DMS53 treated with DMSO at 0.1 percent for 48 hours (cell line): Measurements from ENCODE around the gene HMGN4.
A peak's percentile ranks its signal among the peaks of the same experiment; 100 is the strongest.
"Not testable (repeated sequence)": the region's sequence is repeated elsewhere in the genome, so short reads cannot be mapped to it uniquely, and the experiment has no call there.

ENCODE experiments used
- DNase-seq: peaks from one replicate; lab custom pipeline; 2025; ENCODE audit not compliant: unreplicated experiment; lab: John Stamatoyannopoulos, UW

The HMGN4 gene

DNA sequence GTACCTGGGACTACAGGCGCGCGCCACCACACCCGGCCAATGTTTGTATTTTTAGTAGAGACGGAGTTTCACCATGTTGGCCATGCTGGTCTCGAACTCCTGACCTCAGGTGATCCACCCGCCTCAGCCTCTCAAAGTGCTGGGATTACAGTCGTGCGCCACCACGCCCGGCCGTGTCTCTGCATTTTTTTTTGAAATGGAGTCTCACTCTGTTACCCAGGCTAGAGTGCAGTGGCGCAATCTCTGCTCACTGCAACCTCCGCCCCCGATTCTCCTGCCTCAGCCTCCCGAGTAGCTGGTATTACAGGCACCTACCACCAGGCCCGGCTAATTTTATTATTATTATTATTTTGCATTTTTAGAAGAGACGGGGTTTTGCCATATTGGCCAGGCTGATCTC lies 9.2 kb downstream of the HMGN4 start:
- DNase-seq, result not testable (repeated sequence)

DNA sequence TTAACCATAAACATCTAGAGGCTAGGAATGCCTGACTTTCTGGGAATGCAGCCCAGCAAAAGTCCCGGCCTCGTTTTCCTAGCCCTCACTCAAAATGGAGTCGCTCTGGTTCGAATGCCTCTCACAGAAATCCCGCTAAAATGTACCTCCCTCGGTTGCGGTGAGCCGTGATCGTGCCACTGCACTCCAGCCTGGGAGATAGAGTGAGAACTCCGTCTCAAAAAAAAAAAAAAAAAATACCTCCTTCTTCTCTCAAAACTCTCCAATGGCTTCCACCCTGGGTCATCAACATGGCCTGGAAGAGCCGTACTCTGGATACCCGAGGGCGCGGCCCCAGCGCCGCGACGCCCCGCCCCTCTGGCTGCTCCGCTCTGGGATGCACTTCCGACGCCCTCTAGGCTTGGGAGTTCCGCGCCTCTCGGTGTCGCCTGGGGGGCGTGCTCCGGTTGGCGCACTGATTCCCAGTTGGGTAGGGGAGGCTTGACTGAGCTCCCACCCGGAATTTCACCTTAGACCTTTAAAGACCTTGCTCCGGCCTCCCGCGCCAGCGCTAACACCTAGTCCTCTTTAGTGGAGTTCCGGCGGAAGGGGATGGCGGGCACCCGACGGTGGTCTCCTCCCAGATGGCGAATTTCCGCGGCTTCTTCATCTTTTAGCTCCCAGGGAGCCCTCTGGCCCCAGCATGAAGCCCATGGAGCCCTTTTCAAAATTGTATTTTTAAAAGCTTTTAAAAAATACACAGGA lies 12.3 kb downstream of the HMGN4 start:
- peak; percentile 64 for DNase-seq

DNA sequence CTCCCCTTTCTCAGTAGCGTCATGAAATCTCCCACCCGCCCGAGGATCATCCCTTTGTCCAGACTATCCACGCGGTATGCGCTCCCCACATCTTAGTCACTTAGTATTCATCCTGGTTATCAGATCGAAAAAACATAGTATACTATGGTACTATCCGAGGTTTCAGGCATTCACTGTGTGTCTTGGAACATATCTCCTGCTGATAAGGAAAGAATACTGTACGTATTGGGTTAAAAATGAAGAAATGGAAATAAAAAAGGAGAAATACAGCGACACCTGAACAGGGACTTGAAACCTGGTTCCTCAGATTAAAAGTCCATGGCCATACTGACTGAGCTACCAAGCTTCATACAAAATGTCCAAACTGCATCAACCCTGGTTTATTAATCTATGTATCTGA lies 14.0 kb downstream of the HMGN4 start:
- no peak for DNase-seq

DNA sequence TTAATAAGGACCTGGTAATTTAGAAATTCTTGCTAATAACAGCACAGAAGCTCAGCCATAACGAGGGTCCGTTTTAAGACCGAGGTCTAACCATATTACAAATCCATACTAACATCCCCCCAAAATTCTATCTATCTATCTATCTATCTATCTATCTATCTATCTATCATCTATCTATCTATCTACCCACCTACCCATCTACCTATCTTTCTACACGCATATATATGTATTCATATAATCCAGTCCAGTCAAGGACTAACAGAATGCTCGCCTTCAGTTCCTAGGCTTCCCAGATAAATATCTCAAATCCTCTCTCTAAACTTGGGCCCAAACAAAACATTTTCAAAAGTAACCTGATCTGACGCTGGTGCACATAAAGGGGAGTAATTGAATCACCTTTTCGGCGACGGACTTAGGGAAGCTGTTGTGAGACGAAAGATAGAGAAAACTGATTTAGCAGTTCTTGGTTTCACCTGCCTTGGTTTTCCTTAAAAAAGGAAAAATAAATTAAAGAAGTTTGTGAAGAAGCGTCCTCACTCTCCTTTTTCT lies 14.5 kb downstream of the HMGN4 start:
- peak; percentile 56 for DNase-seq

DNA sequence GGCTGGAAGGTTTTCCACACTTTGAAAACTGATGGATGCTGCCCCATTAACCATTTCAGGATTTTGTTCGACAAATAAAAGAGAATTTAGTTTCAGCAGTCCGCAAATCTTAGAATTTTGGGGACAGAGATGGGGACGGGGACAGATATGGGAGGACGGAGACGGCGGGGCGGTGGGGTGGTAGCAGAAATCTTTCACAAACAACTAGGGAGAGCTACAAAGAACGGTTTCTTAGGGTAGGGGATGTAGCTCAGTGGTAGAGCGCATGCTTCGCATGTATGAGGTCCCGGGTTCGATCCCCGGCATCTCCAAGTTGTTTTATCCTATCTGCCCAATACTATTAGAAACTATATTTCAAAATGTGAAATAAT lies 15.1 kb downstream of the HMGN4 start:
- DNase-seq, result peak; percentile 63

DNA sequence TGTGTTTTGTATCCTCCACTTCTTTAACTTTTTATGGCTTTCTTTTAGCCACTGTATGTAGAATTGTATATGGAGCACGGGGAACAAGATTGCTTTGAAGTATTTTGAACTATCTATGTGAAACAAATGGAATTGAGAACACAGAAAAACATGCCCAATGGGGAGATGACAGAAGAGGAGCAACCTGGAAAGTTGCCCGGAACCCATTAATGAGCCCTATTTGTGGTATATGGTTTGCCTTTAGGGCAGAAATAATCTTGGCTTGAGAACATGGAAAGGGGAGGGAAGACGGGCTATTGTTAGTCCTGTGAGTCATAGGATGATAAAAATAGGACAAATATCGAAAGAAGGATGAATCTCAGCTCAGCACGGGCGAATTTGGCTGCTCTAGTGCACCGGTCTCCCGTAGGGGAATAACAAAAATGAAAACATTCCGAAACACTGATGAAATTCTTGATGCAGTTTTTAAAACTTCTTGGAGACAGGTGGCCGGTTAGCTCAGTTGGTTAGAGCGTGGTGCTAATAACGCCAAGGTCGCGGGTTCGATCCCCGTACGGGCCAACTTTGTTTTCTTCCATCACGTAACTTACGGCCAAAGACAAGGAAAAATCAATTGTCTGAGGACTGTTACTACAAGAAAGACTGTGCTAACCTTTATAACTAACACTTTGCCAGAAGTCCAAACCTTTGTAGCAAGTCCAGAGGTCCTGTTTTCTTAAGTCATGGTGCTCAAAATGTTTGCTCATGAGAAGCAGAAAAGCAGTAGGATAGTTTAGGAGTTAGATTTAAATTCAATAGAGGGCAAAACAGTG lies 15.7 kb downstream of the HMGN4 start:
- peak; percentile 80 for DNase-seq

DNA sequence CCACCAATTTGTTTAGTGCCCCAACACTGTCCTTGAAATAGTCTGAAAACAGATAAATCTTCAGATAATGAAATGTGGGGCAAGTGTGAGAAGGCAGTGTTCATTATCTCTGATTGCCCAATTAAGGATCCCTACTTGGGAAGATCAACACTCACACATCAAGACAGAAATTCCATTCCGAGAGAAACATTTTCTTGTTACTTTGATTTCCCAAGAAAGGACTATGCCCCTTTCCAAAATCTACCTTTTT lies 16.2 kb downstream of the HMGN4 start:
- DNase-seq, result no peak

DNA sequence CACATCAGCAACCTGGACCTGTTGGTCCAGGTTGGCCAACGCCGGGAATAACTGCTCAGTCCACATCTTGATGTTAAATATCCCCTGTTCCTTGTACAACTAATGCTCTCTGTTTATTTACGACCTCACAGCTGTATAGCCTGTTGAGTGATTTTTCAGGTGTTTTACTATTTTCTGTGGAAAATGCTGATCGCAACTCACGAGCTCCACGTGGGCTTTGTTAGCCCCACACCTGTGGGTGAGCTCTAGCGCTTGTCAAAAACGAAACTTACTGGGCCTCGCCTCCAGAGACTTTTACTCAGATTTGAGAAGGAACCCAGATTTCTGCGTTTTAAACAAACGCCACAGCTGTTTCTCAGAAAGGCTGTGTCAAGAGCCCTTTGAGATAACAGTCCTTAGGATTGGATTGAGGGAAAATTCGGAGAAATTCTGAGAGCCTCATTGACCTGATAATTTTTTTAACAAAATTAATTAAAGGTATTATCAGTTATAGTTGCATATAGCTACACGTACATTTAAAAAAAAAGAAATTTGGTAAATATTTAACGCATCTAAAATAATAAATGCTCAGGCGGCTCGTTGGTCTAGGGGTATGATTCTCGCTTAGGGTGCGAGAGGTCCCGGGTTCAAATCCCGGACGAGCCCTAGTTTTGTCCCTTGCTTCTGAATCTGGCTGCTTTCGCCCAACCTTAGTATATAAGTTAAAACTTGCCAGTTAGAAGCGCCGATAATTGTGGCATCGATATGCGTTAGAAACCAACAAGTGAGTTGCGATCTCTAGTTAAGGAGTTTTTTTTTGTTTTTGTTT lies 16.7 kb downstream of the HMGN4 start:
- DNase-seq, result peak; percentile 63

DNA sequence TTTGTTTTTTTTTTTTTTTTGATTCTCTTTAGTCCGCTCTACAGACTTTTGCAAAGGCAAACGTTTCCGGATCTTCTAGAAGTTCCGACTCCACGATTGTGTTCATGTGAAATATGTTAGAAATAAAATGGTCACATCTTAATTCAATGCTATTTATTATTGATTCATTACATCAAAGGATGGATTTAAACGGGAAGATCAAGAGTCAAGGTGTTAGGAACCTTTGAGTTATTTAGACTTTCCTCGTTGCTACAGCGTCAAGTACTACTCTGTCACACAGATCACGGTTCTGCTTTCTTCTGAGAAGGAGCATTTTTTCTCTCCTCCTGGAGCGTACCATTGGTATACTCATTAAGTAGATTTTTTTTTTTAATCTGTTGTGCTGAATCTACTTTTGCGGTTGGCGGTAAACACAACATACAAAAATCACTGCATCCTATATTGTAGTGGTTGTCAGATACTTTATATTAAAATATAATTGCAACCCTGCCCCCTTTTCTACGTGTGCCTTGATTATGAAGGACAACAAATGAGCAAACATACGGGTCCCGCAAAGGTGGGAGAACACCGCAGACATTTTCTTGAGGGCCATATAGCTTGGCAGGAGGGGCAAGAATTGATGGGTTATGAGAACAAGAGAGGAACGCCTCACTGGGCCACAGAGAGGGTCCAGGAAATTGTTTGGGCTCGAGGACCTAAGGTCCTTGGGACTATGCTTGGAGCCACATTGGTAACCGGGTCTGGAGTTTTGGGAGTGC lies 17.5 kb downstream of the HMGN4 start:
- peak; percentile 44 for DNase-seq

DNA sequence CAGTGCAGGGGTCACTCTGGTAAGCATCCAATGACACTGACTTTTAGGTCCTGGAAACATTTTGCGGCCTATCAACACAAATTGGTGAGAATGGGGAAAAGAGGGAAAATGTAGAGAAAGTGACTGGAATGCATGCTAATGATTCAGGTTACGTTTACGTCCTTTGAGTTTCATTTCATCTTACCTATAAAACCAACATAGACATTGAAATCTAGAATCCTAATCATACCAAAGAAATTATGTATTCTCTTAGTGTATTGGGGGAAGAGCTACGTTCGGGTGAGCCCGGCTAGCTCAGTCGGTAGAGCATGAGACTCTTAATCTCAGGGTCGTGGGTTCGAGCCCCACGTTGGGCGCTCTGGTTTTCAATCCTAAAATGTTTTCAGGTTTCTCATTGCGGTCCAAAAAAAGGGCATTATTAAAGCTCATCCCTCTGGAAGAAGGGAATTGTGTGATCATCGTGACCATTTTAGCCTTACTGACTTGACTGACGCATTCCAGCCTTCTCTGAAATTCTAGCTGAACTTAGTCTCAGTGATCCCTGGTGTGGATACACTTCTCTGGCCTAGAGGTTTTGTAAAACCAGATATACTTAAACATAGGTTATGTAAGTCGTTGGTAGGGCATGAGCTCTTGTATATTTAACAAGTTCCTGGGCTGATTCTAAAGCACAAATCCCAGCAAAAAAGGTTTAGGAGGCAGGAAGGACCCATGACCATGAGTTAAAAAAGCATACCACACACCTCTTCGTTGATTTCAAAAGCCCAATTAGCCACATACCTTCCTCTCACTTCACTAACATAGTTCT lies 18.3 kb downstream of the HMGN4 start:
- DNase-seq, result peak; percentile 76

DNA sequence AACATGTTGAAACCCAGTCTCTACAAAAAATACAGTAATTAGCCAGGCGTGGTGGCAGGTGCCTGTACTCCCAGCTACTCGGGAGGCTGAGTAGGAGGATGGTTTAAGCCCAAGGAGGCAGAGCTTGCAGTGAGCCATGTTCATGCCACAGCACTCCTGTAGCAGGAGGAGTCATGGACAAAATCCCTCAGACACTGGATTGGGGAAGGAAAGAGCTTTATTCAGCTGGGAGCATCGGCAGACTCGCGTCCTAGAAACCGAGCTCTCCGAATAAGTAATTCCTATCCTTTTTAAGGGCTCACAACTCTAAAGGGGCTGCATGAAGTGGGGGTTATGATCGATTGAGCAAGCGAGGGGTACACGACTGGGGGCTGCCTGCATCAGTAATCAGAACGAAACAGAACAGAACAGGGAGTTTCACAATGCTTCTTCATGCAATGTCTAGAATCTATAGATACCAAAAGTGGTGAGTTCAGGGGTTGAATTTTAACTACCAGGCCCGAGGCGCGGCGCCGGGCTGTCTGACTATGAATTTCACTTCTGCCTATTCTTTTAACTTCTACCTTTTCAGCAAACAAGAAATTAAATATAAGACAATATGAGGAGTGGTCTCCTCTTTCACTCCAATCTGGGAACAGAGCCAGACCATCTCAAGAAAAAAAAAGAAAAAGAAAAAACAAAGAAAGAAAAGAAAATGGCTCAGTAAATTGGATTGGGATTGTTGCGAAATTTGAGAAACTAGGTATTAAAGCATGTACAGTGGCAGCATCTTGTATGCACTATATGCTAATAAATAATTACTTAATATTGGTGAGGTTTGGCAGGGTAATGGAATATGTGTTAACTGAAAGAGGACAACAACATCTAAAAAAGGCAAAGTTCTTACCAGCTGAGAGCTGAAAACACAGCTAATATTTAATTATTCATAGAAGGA lies 23.6 kb downstream of the HMGN4 start:
- no peak for DNase-seq

DNA sequence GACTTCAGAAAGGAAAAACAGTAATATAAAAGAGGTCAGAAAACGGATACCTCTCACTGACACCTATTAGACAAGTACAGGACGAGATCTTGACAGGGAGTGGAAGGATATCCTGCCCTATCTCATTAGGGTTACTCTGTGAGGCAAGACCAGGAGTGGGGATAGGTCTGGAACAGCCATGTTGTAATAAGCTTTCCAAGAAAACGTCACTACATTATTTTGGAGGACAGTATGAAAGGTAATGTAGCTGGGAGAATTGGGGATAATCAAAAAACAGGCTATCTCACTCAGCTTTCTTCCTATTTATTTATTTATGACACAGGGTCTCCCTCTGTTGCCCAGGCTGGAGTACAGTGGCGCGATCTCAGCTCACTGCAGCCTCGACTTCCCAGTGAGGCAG lies 25.3 kb downstream of the HMGN4 start:
- no peak for DNase-seq

DNA sequence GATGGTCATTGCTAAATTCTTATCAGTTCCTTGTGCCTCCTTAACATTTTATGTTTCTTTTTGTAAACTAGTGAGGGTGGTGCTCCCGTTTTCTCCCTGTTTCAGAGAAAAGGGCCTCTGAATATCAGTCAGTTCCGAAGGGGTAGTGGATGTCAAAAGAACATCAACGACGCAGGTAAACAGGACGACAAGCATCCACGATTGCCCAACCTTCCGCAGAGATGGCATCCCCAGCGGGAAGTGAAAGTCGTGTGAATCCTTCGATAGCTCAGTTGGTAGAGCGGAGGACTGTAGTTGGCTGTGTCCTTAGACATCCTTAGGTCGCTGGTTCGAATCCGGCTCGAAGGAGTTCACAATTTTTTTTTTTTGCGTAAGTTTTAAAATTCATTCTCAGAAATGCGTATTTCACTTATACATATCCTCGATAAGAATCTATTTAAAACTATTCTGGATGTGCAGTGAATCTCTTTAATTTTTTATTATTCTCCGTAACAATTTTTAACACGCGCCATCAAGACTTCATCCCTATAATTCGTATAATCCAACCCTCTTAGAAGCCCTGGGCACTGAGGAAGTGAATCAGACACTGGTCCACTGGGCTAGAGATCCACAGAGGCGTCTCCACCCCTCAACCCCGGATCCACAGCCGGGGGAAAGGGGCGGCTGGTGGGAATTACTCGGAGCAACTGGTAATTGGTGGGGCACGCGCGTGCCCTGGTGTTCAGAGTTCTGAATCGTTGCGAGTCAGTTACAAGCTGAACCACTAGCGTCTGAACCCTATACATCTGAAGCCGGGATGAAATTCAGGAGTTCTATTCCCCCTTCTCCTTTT lies 30.7 kb downstream of the HMGN4 start:
- DNase-seq, result peak; percentile 84

DNA sequence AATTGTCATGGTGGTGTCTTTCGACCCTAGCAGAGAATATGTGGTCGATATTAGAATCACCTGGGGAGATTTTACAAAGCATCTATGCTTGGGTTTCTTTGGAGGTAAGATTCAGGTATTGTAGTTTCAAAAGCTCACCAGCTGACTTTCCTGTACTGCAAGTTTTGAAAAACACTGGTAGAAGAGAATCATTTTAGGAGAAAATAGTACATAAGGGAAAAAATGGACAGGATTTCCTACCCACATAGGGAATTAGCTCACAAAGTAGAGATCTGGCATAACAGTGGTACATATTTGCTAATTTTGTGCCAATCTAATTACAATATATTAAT lies 31.2 kb downstream of the HMGN4 start:
- DNase-seq, result no peak

DNA sequence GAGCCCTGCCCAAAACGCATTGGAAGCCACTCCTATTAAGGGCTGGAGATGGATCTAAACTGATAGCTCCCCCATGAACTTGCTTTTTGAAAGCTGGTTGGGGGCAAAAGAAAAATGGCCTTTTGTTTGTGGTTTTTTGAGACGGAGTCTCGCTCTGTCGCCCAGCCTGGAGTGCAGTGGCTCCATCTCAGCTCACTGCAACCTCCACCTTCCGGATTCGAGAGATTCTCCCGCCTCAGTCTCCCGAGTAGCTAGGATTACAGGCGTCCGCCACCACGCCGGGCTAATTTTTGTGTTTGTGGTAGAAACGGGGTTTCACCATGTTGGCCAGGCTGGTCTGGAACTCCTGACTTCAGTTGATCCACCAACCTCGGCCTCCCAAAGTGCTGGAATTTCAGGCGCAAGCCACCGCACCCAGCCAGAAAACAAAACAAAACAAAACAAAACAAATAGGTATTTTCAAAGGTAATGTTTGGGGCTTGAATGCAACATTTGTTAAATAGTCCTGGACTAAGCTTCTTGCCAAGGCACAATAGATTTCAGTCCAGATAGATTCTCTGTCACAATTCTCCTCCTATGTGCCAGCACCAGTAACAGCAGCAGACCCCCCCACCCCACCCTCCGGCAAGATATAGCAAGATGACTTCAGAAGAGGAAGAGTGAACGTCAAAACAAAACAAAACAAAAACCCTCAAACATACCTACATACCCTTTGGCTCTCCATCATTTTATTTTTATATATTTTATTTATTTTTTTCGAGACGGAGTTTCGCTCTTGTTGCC lies 32.1 kb downstream of the HMGN4 start:
- no peak for DNase-seq

DNA sequence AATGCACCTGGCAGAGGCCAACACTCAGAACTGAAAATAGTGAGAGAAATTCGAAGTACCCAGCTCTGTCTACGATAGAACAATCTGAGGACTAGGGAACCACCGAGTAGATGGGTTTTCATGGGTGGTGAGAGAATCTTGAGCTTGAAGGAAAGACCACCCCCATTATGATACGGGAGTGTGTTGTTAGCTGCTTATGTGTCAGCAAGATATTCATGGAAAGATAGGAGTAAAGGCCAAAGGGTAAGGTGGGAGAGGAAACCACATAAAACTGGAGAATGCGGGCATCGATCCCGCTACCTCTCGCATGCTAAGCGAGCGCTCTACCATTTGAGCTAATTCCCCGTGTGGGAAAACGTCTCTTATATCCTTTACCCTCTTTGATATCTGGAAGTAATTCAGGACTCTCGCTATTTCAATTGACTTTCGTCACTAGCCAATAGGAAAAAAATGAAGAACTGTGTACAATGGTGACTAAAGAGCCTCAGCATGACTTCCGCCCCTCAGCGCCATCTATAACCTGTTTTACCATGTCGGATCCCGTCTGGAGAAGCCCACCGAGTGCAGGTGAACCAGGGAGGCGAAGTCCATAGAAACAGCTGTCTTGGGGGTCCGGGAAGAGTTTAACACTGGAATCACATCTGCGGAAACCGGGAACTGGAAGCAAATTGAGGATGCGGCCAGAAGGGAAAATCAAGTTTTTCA lies 33.6 kb downstream of the HMGN4 start:
- peak; percentile 92 for DNase-seq

DNA sequence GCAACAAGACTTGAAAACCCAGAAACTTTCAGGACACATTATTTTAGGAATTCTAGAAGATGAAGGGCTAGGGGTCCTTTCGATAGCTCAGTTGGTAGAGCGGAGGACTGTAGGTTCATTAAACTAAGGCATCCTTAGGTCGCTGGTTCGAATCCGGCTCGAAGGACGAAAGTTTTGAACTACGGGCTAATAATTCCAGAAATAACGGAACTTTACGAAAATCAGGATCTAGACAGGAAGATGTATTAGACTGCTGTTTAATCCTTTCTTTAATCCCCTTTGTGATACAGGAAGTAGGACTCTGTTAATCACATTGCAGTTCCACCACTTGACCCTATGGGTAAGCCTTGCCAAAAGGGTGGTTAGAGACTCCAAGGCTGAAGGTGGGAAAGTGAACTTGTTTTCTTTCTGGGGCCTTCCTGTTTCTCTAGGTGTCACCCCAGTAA lies 37.4 kb downstream of the HMGN4 start:
- DNase-seq, result no peak
